SK-N-SH treated with all-trans-retinoic acid at 6 μM for 48 hours (cell line): ENCODE results near the gene GGT1.
"Not testable (repeated sequence)": the region's sequence is repeated elsewhere in the genome, so short reads cannot be mapped to it uniquely, and the experiment has no call there.

Experiments
- ATAC-seq: fragments of 200-7000 bp; cut with Tn5 transposase; 3 replicates; pipeline ENCODE4 v1.9.1; 2020; ENCODE audit warnings: mild to moderate bottlenecking, moderate library complexity
- ARNTL ChIP-seq: fragments of 450-650 bp; formaldehyde crosslinking; IDR thresholded peaks from 2 replicates; pipeline ENCODE4 v1.5.0; 2020; ENCODE audit warnings: low read depth, mild to moderate bottlenecking, moderate library complexity, borderline replicate concordance
- BACH2 ChIP-seq: fragments of 250-450 bp; sonication (Bioruptor Pico); IDR thresholded peaks from 2 replicates; pipeline ENCODE4 v1.9.0; 2021; ENCODE audit warnings: mild to moderate bottlenecking, borderline replicate concordance
- CSDC2 ChIP-seq: fragments of 250-450 bp; sonication (Bioruptor Pico); IDR thresholded peaks from 2 replicates; pipeline ENCODE4 v1.5.0; 2020; ENCODE audit warnings: mild to moderate bottlenecking, moderate library complexity
- ESRRG ChIP-seq: fragments of 250-450 bp; sonication (Bioruptor Pico); IDR thresholded peaks from 2 replicates; pipeline ENCODE4 v1.6.1; 2021; ENCODE audit warnings: mild to moderate bottlenecking
- OSR1 ChIP-seq: fragments of 250-450 bp; sonication (Bioruptor Pico); IDR thresholded peaks from 2 replicates; pipeline ENCODE4 v1.8.0; 2022; ENCODE audit warnings: moderate library complexity, mild to moderate bottlenecking, inconsistent platforms
- PPARA ChIP-seq: fragments of 250-450 bp; sonication (Bioruptor Pico); IDR thresholded peaks from 2 replicates; pipeline ENCODE4 v1.5.0; 2020; ENCODE audit warnings: mild to moderate bottlenecking, borderline replicate concordance
- SNAI2 ChIP-seq: fragments of 250-450 bp; sonication (Bioruptor Pico); IDR thresholded peaks from 2 replicates; pipeline ENCODE4 v1.5.0; 2020; ENCODE audit warnings: mild to moderate bottlenecking, moderate library complexity
- TCF4 ChIP-seq: fragments of 250-450 bp; sonication (Bioruptor Pico); IDR thresholded peaks from 2 replicates; pipeline ENCODE4 v1.8.0; 2021; ENCODE audit warnings: mild to moderate bottlenecking, moderate library complexity, borderline replicate concordance
- TSHZ2 ChIP-seq: fragments of 250-450 bp; sonication (Bioruptor Pico); IDR thresholded peaks from 2 replicates; pipeline ENCODE4 v1.5.0; 2020; ENCODE audit warnings: mild to moderate bottlenecking, moderate library complexity
- ZC3H10 ChIP-seq: fragments of 250-450 bp; sonication (Bioruptor Pico); IDR thresholded peaks from 2 replicates; pipeline ENCODE4 v1.5.1; 2021; ENCODE audit warnings: mild to moderate bottlenecking, moderate library complexity
- ZFP3 ChIP-seq: fragments of 250-450 bp; sonication (Bioruptor Pico); IDR thresholded peaks from 2 replicates; pipeline ENCODE4 v1.5.0; 2020; ENCODE audit warnings: mild to moderate bottlenecking, moderate library complexity
- ZFP30 ChIP-seq: fragments of 450-650 bp; formaldehyde crosslinking; IDR thresholded peaks from 2 replicates; pipeline ENCODE4 v1.5.0; 2022; ENCODE audit warnings: mild to moderate bottlenecking, moderate library complexity
- ZNF565 ChIP-seq: fragments of 450-650 bp; formaldehyde crosslinking; conservative IDR thresholded peaks from 2 replicates; pipeline ENCODE4 v1.5.0; 2020; ENCODE audit warnings: low read depth, mild to moderate bottlenecking, moderate library complexity
- ZNF70 ChIP-seq: fragments of 450-650 bp; formaldehyde crosslinking; IDR thresholded peaks from 2 replicates; pipeline ENCODE4 v1.5.0; 2020; ENCODE audit warnings: mild to moderate bottlenecking, moderate library complexity
- ZNF8 ChIP-seq: fragments of 450-650 bp; formaldehyde crosslinking; IDR thresholded peaks from 2 replicates; pipeline ENCODE4 v1.5.0; 2020; ENCODE audit warnings: mild to moderate bottlenecking, moderate library complexity
- TF ChIP-seq, protein P1 (sequence below): fragments of 250-450 bp; sonication (Bioruptor Pico); IDR thresholded peaks from 2 replicates; pipeline ENCODE4 v1.5.1; 2020; ENCODE audit warnings: low read depth, mild to moderate bottlenecking, moderate library complexity
- TF ChIP-seq, protein P2 (sequence below): fragments of 250-450 bp; sonication (Bioruptor Pico); IDR thresholded peaks from 2 replicates; pipeline ENCODE4 v1.8.0; 2021; ENCODE audit warnings: low read depth, mild to moderate bottlenecking, moderate library complexity, borderline replicate concordance
- TF ChIP-seq, protein P3 (sequence below): fragments of 250-450 bp; sonication (Bioruptor Pico); IDR thresholded peaks from 2 replicates; pipeline ENCODE4 v1.5.1; 2021; ENCODE audit warnings: mild to moderate bottlenecking, moderate library complexity

The GGT1 gene

GRCh38 chr22:24592058-24592850 is 10.7 kb upstream of the GGT1 start:
- peak; percentile 24 for ATAC-seq
- TF ChIP-seq TCF4 (CRISPR knock-in tag) (no peak), ZC3H10 (CRISPR knock-in tag) (no peak), ZFP30 (CRISPR knock-in tag) (no peak), ESRRG (CRISPR knock-in tag) (no peak), BACH2 (CRISPR knock-in tag) (no peak)
- TF ChIP-seq, protein P1, sequence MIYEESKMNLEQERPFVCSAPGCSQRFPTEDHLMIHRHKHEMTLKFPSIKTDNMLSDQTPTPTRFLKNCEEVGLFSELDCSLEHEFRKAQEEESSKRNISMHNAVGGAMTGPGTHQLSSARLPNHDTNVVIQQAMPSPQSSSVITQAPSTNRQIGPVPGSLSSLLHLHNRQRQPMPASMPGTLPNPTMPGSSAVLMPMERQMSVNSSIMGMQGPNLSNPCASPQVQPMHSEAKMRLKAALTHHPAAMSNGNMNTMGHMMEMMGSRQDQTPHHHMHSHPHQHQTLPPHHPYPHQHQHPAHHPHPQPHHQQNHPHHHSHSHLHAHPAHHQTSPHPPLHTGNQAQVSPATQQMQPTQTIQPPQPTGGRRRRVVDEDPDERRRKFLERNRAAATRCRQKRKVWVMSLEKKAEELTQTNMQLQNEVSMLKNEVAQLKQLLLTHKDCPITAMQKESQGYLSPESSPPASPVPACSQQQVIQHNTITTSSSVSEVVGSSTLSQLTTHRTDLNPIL (CRISPR knock-in tag): no peak

- ATAC-seq: peak; percentile 93
These were observed 10.0 kb upstream of the GGT1 start, which contains the start of gene LRRC75B for GRCh38 chr22:24592851-24593558. LRRC75B (minus strand) TSS chr22:24593073; CDS start chr22:24593039, 34 bp downstream.

DNA sequence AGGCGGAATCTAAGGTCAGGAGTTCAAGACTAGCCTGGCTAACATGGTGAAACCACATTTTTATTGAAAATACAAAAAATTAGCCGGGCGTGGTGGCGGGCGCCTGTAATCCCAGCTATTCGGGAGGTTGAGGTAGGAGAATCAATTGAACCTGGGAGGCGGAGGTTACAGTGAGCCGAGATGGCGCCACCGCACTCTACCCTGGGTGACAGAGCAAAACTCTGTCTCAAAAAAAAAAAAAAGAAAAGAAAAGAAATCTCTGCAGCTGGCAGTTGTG is 9.5 kb upstream of the GGT1 start:
- ATAC-seq: not testable (repeated sequence)

More at GRCh38 chr22:24592851-24593558, 10.0 kb upstream of the GGT1 start, which contains the start of gene LRRC75B:
- TF ChIP-seq ZNF565 (CRISPR knock-in tag): no peak
- TF ChIP-seq, protein P2, sequence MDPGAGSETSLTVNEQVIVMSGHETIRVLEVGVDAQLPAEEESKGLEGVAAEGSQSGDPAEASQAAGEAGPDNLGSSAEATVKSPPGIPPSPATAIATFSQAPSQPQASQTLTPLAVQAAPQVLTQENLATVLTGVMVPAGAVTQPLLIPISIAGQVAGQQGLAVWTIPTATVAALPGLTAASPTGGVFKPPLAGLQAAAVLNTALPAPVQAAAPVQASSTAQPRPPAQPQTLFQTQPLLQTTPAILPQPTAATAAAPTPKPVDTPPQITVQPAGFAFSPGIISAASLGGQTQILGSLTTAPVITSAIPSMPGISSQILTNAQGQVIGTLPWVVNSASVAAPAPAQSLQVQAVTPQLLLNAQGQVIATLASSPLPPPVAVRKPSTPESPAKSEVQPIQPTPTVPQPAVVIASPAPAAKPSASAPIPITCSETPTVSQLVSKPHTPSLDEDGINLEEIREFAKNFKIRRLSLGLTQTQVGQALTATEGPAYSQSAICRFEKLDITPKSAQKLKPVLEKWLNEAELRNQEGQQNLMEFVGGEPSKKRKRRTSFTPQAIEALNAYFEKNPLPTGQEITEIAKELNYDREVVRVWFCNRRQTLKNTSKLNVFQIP: no peak
- no peak for TF ChIP-seq ARNTL (CRISPR knock-in tag)
- no peak for TF ChIP-seq OSR1 (CRISPR knock-in tag)
- no peak for TF ChIP-seq BACH2 (CRISPR knock-in tag)
- TF ChIP-seq ZNF8 (CRISPR knock-in tag): no peak
- TF ChIP-seq ZFP3 (CRISPR knock-in tag): no peak
- no peak for TF ChIP-seq PPARA (CRISPR knock-in tag)
- no peak for TF ChIP-seq CSDC2
- TF ChIP-seq ESRRG (CRISPR knock-in tag): no peak
- TF ChIP-seq ZC3H10 (CRISPR knock-in tag): no peak
- TF ChIP-seq, protein P1 (CRISPR knock-in tag): no peak
- TF ChIP-seq, all 23 proteins: peak for 0

DNA sequence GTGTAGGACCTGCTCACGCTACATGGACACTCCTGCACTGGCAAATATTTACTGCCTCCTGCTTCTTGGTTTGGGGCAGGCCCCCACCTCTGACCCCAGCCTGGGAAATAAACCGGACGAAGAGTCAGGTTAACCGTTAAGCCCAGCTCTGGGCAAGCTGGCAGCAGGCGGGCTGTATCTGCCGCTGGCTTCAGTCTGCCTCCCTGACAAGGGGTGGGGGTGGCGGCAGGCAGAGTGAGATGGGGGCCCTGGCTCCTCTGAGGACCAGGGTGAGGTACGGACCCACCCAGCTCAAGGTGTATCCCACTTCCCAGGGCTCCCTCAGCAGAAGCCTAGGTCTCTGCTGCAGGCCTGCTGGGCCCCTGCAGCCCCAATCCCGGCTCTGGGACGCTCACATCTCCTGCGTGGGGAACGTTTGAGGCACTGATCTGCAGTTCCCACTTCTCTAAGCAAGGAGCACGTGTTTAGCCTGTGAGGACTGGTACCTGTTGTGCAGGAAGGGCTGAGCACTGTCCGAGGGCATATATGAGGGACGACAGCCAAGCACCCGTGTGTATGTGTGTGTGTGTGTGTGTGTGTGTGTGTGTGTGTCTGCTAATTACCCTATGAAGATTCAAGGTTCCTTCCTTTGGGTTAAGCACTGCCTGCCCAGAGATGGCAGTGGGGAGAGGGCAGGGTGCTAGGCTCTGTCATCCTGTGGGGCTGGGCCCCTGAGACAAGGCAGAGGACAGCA is 9.0 kb upstream of the GGT1 start:
- ATAC-seq: no peak

More for the DNA sequence above, 9.0 kb upstream of the GGT1 start:
- TF ChIP-seq TSHZ2 (CRISPR knock-in tag) (no peak), ARNTL (CRISPR knock-in tag) (no peak), PPARA (CRISPR knock-in tag) (no peak), SNAI2 (no peak), ZNF70 (no peak), CSDC2 (no peak), OSR1 (CRISPR knock-in tag) (no peak), ZFP3 (CRISPR knock-in tag) (no peak)
- TF ChIP-seq, protein P1 (CRISPR knock-in tag): no peak
- TF ChIP-seq, protein P3, sequence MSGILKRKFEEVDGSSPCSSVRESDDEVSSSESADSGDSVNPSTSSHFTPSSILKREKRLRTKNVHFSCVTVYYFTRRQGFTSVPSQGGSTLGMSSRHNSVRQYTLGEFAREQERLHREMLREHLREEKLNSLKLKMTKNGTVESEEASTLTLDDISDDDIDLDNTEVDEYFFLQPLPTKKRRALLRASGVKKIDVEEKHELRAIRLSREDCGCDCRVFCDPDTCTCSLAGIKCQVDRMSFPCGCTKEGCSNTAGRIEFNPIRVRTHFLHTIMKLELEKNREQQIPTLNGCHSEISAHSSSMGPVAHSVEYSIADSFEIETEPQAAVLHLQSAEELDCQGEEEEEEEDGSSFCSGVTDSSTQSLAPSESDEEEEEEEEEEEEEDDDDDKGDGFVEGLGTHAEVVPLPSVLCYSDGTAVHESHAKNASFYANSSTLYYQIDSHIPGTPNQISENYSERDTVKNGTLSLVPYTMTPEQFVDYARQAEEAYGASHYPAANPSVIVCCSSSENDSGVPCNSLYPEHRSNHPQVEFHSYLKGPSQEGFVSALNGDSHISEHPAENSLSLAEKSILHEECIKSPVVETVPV: no peak
- TF ChIP-seq, protein P2: no peak
